GM23338 (cell line): ENCODE measurements around the gene CCDC38.

ENCODE experiments used
- CREB1 ChIP-seq: fragments of 250-450 bp; sonication (Bioruptor Pico); IDR thresholded peaks from 2 replicates; pipeline ENCODE4 v1.5.0; 2020; ENCODE audit warnings: low read depth, mild to moderate bottlenecking, moderate library complexity
- CTCF ChIP-seq, 2 experiments: fragments of 200-600 bp in 1 of 2; sonication (generic) in 1 of 2; conservative IDR thresholded peaks; 2 replicates each; pipeline versions ENCODE4 v1.5.1 to v1.6.1; 2016 to 2017; ENCODE audit warnings: antibody characterized with exemption in 2 of 2, low read depth in 2 of 2, mild to moderate bottlenecking in 2 of 2, moderate library complexity in 1 of 2
- EZH2 ChIP-seq: fragments of 200-600 bp; sonication (generic); IDR thresholded peaks from one replicate; pipeline ENCODE4 v1.8.0; 2017; ENCODE audit warnings: antibody characterized with exemption, mild to moderate bottlenecking, low read depth; ENCODE audit not compliant: unreplicated experiment
- EZH2phosphoT487 ChIP-seq: fragments of 200-600 bp; sonication (generic); IDR thresholded peaks from one replicate; pipeline ENCODE4 v1.8.1; 2018; ENCODE audit warnings: antibody characterized with exemption; ENCODE audit not compliant: unreplicated experiment
- JUNB ChIP-seq: IDR thresholded peaks from one replicate; pipeline ENCODE4 v1.6.1; 2016; ENCODE audit warnings: antibody characterized with exemption; ENCODE audit not compliant: unreplicated experiment
- POLR2AphosphoS5 ChIP-seq: IDR thresholded peaks from 2 replicates; pipeline ENCODE4 v1.6.1; 2016; ENCODE audit warnings: antibody characterized with exemption, low read depth

- no peak for TF ChIP-seq CTCF (conservative IDR thresholded peaks at IDR 0.05; ENCODE audit: low read depth in 2 of 2)
- TF ChIP-seq EZH2phosphoT487 = no peak
- TF ChIP-seq EZH2 = no peak
- no peak for TF ChIP-seq POLR2AphosphoS5
- no peak for TF ChIP-seq JUNB
- no peak for TF ChIP-seq CREB1 (CRISPR knock-in tag)
Observed at GRCh38 chr12:95838125-95838524, 104.3 kb downstream of the CCDC38 start.
